ENCODE measurements around the gene PLCB1. TPM values are rescaled to one million over a fixed set of nuclear protein-coding genes. Genes with fewer than 3 reads are reported as not detected.

PLCB1 gene
- total RNA-seq, 6 experiments from 2014 or later = 17.2 to 25.7 (median 23.1) TPM

DNA sequence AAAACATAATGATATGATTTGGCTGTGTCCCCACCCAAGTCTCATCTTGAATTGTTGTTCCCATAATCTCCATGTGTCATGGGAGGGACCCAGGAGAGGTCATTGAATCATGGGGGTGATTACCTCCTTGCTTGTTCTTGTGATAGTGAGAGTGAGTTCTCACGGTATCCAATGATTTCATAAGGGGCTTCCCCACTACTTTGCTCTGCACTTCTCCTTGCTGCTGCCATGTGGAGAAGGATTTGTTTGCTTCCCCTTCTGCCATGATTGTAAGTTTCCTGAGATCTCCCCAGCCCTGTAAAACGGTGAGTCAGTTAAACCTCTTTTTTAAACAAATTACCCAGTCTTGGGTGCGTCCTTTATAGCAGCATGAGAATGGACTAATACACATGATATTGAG, 780.0 kb downstream of the PLCB1 start:
- Mint-ChIP-seq H3K4me3 (no peak overlapping the region), H3K4me1 (ENCODE audit: low read depth) (peaks cover 14% of the 10 kb centered on the region), H3K27me3 (ENCODE audit: insufficient read depth) (no peaks in the 10 kb centered on the region), H3K36me3 (ENCODE audit: low read depth) (peaks cover 16% of the 10 kb centered on the region), H3K27ac (no peak overlapping the region), H3K9me3 (peaks cover 12% of the 10 kb centered on the region)
- DNase-seq = no peak
- no peak for TF ChIP-seq CTCF (IDR thresholded peaks at IDR 0.05)

GRCh38 chr20:8912731-8913130, 780.7 kb downstream of the PLCB1 start:
- Mint-ChIP-seq H3K27me3 (ENCODE audit: insufficient read depth) (no peaks in the 10 kb centered on the region), H3K4me1 (ENCODE audit: low read depth) (peaks cover 14% of the 10 kb centered on the region), H3K27ac (no peak overlapping the region), H3K9me3 (peaks cover 12% of the 10 kb centered on the region), H3K36me3 (ENCODE audit: low read depth) (peaks cover 16% of the 10 kb centered on the region), H3K4me3 (no peak overlapping the region)
- DNase-seq = no peak
- no peak for TF ChIP-seq CTCF (IDR thresholded peaks at IDR 0.05)

- Mint-ChIP-seq H3K9me3 (peaks cover 12% of the 10 kb centered on the region), H3K4me1 (ENCODE audit: low read depth) (peaks cover 14% of the 10 kb centered on the region), H3K4me3 (no peak overlapping the region), H3K27ac (no peak overlapping the region), H3K36me3 (ENCODE audit: low read depth) (peaks cover 16% of the 10 kb centered on the region), H3K27me3 (ENCODE audit: insufficient read depth) (no peaks in the 10 kb centered on the region)
- DNase-seq = no peak
- TF ChIP-seq CTCF (IDR thresholded peaks at IDR 0.05) = no peak
Observed at GRCh38 chr20:8913456-8913855, 781.4 kb downstream of the PLCB1 start.

DNA sequence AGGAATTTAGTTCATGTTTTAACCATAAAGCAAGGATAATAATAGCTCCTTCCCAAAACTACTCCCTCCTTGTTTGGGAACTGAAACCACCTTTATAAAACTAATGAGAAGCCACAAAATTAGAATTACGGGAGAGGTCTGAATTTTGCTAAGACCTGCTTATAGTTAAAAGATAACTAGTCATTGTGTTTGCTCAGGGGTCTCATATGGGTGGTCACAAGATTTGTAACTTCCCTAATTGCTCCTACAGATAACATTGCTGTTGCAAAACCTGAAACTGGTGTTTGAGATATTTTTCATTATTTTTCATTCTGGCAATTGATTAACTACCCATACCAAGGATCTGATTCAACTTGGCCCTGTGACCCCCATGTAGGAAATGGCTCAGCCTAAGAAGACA, 782.4 kb downstream of the PLCB1 start:
- no peak overlapping the region for H3K27ac Mint-ChIP-seq

DNA sequence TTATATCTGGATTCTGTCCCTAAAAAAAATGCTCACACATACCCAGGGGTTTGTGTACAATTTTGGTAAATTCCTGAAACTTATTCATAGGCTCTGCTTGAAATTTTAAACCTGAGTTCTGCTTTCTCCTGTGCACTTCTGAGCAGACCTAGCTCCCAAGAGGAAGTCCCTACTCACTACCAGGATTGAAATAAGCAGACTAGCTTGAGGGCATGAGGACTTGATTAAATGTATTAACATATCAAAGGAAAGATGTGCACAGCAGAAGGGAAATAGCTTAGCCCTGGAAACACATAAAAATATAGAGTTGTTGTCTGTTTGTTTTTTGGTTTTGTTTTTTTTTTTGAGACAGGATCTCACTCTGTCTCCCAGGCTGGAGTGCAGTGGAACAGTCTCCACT, 785.0 kb downstream of the PLCB1 start:
- Mint-ChIP-seq H3K9me3 (peaks cover 12% of the 10 kb centered on the region), H3K27ac (no peak overlapping the region)

More for the DNA sequence above, 782.4 kb downstream of the PLCB1 start:
- no peak for TF ChIP-seq CTCF (IDR thresholded peaks at IDR 0.05)
- H3K4me1 Mint-ChIP-seq (ENCODE audit: low read depth) = peaks cover 8% of the 10 kb centered on the region
- peaks cover 16% of the 10 kb centered on the region for H3K36me3 Mint-ChIP-seq (ENCODE audit: low read depth)
- DNase-seq = no peak
- no peak overlapping the region for H3K4me3 Mint-ChIP-seq
- H3K9me3 Mint-ChIP-seq = peaks cover 12% of the 10 kb centered on the region
- H3K27me3 Mint-ChIP-seq (ENCODE audit: insufficient read depth) = no peaks in the 10 kb centered on the region

More for the DNA sequence above, 785.0 kb downstream of the PLCB1 start:
- TF ChIP-seq CTCF (IDR thresholded peaks at IDR 0.05) = no peak
- H3K27me3 Mint-ChIP-seq (ENCODE audit: insufficient read depth) = peaks cover 1% of the 10 kb centered on the region; the same call in 1 of the 2 replicates
- H3K4me1 Mint-ChIP-seq (ENCODE audit: low read depth) = no peaks in the 10 kb centered on the region; the same call in 1 of the 2 replicates
- H3K36me3 Mint-ChIP-seq (ENCODE audit: low read depth) = peaks cover 16% of the 10 kb centered on the region
- no peak for DNase-seq
- no peak overlapping the region for H3K4me3 Mint-ChIP-seq

Measured in HFFc6 (cell line).